SK-N-SH (cell line): Measurements from ENCODE around the gene RAB5B. TPM values are rescaled to one million over a fixed set of nuclear protein-coding genes. Genes with fewer than 3 reads are reported as not detected.

ENCODE experiments used
- CTCF ChIA-PET: fragments of 300-600, 350-600 bp; formaldehyde crosslinking; extraction: SDS; loops from one replicate; lab custom pipeline; 2021; lab: Yijun Ruan, JAX
- POLR2A ChIA-PET: fragments of 350-600 bp; sonication (Branson Sonifier 250); formaldehyde crosslinking; extraction: SDS; loops from one replicate; lab custom pipeline; 2020; ENCODE audit warnings: antibody characterized with exemption, inconsistent platforms; lab: Yijun Ruan, JAX
- DNase-seq: peaks from one replicate; pipeline ENCODE4 v3.0.0; 2012
- H2AFZ ChIP-seq: fragments of 200-600 bp; sonication (generic); 2 replicates; pipeline ENCODE4 v1.8.1; 2016; ENCODE audit warnings: antibody characterized with exemption, mild to moderate bottlenecking, low read depth
- H3F3A ChIP-seq: fragments of 200-600 bp; sonication (generic); replicated peaks from 2 replicates; pipeline ENCODE3; 2016; ENCODE audit warnings: antibody characterized with exemption, mild to moderate bottlenecking; ENCODE audit not compliant: insufficient read depth
- H3K27ac ChIP-seq, 2 experiments: fragments of 200-500 bp in 1 of 2; fragments of 200-600 bp in 1 of 2; sonication (Bioruptor generic) in 1 of 2; sonication (generic), shearing (Covaris generic) in 1 of 2; 2 replicates each; pipeline versions ENCODE4 v1.5.1 to v1.6.1; 2014 to 2016; ENCODE audit warnings: low read depth in 2 of 2, inconsistent platforms in 1 of 2, low read length in 1 of 2, mild to moderate bottlenecking in 1 of 2, mixed read lengths in 1 of 2
- H3K27me3 ChIP-seq: fragments of 200-600 bp; sonication (generic), shearing (Covaris generic); 2 replicates; pipeline ENCODE4 v1.6.1; 2016; ENCODE audit warnings: mixed run types; ENCODE audit not compliant: insufficient read depth
- H3K36me3 ChIP-seq, 2 experiments: fragments of 200-500 bp in 1 of 2; fragments of 200-600 bp in 1 of 2; sonication (Bioruptor generic) in 1 of 2; sonication (generic) in 1 of 2; replicated peaks in 1 of 2; 2 replicates each; pipeline versions ENCODE3 to v1.5.1; 2014 to 2016; ENCODE audit warnings: low read length in 1 of 2, mild to moderate bottlenecking in 1 of 2; ENCODE audit not compliant: insufficient read depth in 2 of 2, control insufficient read depth in 1 of 2
- H3K4me1 ChIP-seq, 2 experiments: fragments of 200-500 bp in 1 of 2; fragments of 200-600 bp in 1 of 2; sonication (Bioruptor generic) in 1 of 2; sonication (generic), shearing (Covaris generic) in 1 of 2; 2 replicates each; pipeline versions ENCODE4 v1.5.1 to v1.6.1; 2014 to 2016; ENCODE audit warnings: low read depth in 1 of 2, low read length in 1 of 2, mixed run types in 1 of 2; ENCODE audit not compliant: insufficient read depth in 2 of 2, control insufficient read depth in 1 of 2
- H3K4me2 ChIP-seq: fragments of 200-600 bp; sonication (generic), shearing (Covaris generic); 2 replicates; pipeline ENCODE4 v1.6.1; 2017; ENCODE audit warnings: mixed run types
- H3K4me3 ChIP-seq, 2 experiments: fragments of 200-500 bp in 1 of 2; fragments of 200-600 bp in 1 of 2; sonication (Bioruptor generic) in 1 of 2; sonication (generic), shearing (Covaris generic) in 1 of 2; 2 replicates each; pipeline versions ENCODE4 v1.5.1 to v1.8.1; 2014 to 2016; ENCODE audit warnings: low read depth in 2 of 2, inconsistent platforms in 1 of 2, low read length in 1 of 2, mild to moderate bottlenecking in 1 of 2, mixed read lengths in 1 of 2, moderate library complexity in 1 of 2
- H3K79me2 ChIP-seq: fragments of 200-600 bp; sonication (generic); 2 replicates; pipeline ENCODE4 v1.8.1; 2017; ENCODE audit warnings: mild to moderate bottlenecking; ENCODE audit not compliant: insufficient read depth
- H3K9ac ChIP-seq: fragments of 200-600 bp; sonication (generic); 2 replicates; pipeline ENCODE4 v1.6.1; 2017; ENCODE audit warnings: mixed run types
- H3K9me2 ChIP-seq: fragments of 200-600 bp; sonication (generic); 2 replicates; pipeline ENCODE4 v1.6.1; 2017; ENCODE audit warnings: mixed run types
- H3K9me3 ChIP-seq: fragments of 200-600 bp; sonication (generic); 2 replicates; pipeline ENCODE4 v1.6.1; 2017; ENCODE audit warnings: mixed run types, mild to moderate bottlenecking, moderate library complexity
- H4K20me1 ChIP-seq: fragments of 200-600 bp; sonication (generic); 2 replicates; pipeline ENCODE4 v1.6.1; 2017; ENCODE audit warnings: mild to moderate bottlenecking, mixed run types; ENCODE audit not compliant: insufficient read depth
- CHD2 ChIP-seq: fragments of 150-350 bp; IDR thresholded peaks from 2 replicates; pipeline ENCODE4 v1.6.1; 2018; ENCODE audit warnings: low read length; ENCODE audit not compliant: partially characterized antibody
- ELF1 ChIP-seq: IDR thresholded peaks from 2 replicates; pipeline ENCODE4 v1.4.0; 2012
- FOXJ3 ChIP-seq: sonication (generic); formaldehyde crosslinking; IDR thresholded peaks from 2 replicates; pipeline ENCODE4 v1.5.1; 2020; ENCODE audit warnings: mild to moderate bottlenecking, missing genetic modification reagents
- FOXM1 ChIP-seq: IDR thresholded peaks from 2 replicates; pipeline ENCODE4 v1.4.0; 2012; ENCODE audit warnings: low read depth, mild to moderate bottlenecking
- GATA2 ChIP-seq: sonication (generic); formaldehyde crosslinking; IDR thresholded peaks from 2 replicates; pipeline ENCODE4 v1.5.0; 2020; ENCODE audit warnings: mild to moderate bottlenecking, missing genetic modification reagents
- JUND ChIP-seq: IDR thresholded peaks from 2 replicates; pipeline ENCODE4 v1.4.0; 2012
- MXI1 ChIP-seq: IDR thresholded peaks from 2 replicates; pipeline ENCODE4 v1.6.1; 2012; ENCODE audit warnings: mild to moderate bottlenecking, low read depth, low read length, improper control_type of control experiment
- NFIC ChIP-seq: IDR thresholded peaks from 2 replicates; pipeline ENCODE4 v1.4.0; 2012; ENCODE audit warnings: borderline replicate concordance
- NRF1 ChIP-seq: IDR thresholded peaks from 2 replicates; pipeline ENCODE4 v1.6.1; 2012; ENCODE audit warnings: low read depth, mild to moderate bottlenecking, low read length
- RFX5 ChIP-seq: IDR thresholded peaks from 2 replicates; pipeline ENCODE4 v1.6.1; 2012; ENCODE audit warnings: mild to moderate bottlenecking, improper control_type of control experiment, low read length
- RXRA ChIP-seq: IDR thresholded peaks from 2 replicates; pipeline ENCODE4 v1.4.0; 2012; ENCODE audit warnings: low read depth, mild to moderate bottlenecking, borderline replicate concordance
- SIN3A ChIP-seq: IDR thresholded peaks from 2 replicates; pipeline ENCODE4 v1.6.1; 2012; ENCODE audit warnings: low read depth, mild to moderate bottlenecking, low read length, moderate library complexity, borderline replicate concordance
- TAF1 ChIP-seq: IDR thresholded peaks from 2 replicates; pipeline ENCODE4 v1.6.1; 2012; ENCODE audit warnings: low read depth, mild to moderate bottlenecking, low read length, moderate library complexity, borderline replicate concordance
- TCF12 ChIP-seq: IDR thresholded peaks from 2 replicates; pipeline ENCODE4 v1.4.0; 2012
- WGBS: methylation state at CpG from one replicate; pipeline ENCODE4 v1.1.6; 2017; ENCODE audit warnings: low lambda C conversion rate; 5-methylcytosine and 5-hydroxymethylcytosine counted together
- polyA plus RNA-seq, 3 experiments: library from polyadenylated mRNA; depleted of rRNA; stranded (reverse); fragments of >200 nt; gene quantifications; 2 replicates each; pipeline ENCODE4 v1.2.3, GENCODE V29; 2012
- TF ChIP-seq, protein P1 (sequence below): fragments of 150-350 bp; IDR thresholded peaks from 2 replicates; pipeline ENCODE4 v1.6.1; 2017; ENCODE audit warnings: antibody characterized with exemption, low read length, low read depth, borderline replicate concordance
- TF ChIP-seq, protein P2 (sequence below): IDR thresholded peaks from 2 replicates; pipeline ENCODE4 v1.4.0; 2012; ENCODE audit warnings: low read depth
- TF ChIP-seq, protein P3 (sequence below): fragments of 150-350 bp; IDR thresholded peaks from 2 replicates; pipeline ENCODE4 v1.6.1; 2016; ENCODE audit warnings: mild to moderate bottlenecking, low read depth, low read length
- TF ChIP-seq, protein P4 (sequence below): fragments of 200-600 bp; sonication (generic); IDR thresholded peaks from 2 replicates; pipeline ENCODE4 v1.6.1; 2017; ENCODE audit warnings: antibody characterized with exemption, mild to moderate bottlenecking, moderate library complexity

Gene RAB5B
- polyA plus RNA-seq, 1 of the 3 experiments (the other 2 are of a cell fraction), result 54.0 TPM

DNA sequence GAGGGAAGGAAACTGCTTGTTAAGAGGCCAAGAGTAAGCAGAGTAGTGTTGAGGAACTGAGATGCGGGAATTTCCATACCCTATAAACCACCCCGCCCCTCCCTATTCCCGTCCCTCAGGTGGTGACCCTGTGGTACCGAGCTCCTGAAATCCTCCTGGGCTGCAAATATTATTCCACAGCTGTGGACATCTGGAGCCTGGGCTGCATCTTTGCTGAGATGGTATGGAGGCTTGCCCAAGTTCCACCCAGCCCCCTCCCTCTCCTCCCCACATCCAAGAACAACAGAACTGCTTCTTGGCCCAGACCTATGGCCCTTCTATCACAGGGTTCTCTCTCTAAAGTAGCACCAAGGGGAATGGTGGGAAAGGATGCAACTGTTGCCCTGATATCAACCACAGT lies 4.5 kb upstream of the RAB5B start:
- POLR2A ChIA-PET, result no interaction called here
- no peak for DNase-seq
- WGBS, result 91% methylated on average over 4 of the region's 4 CpGs

DNA sequence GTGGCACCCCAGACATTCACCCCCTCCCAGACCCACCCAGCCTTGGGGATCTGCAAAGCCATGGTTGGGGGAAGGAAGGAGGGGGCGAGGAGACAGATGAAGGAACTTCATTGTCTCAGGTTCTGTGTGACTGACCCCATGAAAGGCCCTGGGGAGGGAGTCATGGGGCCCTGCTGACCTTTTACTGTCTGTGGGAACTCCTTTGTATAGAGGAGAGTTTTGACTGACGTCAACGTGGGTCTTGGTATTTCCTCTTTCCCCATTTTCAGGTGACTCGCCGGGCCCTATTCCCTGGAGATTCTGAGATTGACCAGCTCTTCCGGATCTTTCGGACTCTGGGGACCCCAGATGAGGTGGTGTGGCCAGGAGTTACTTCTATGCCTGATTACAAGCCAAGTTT lies 3.1 kb upstream of the RAB5B start:
- H4K20me1 ChIP-seq, result no peaks in the 10 kb centered on the region
- H3K9me3 ChIP-seq, result no peaks in the 10 kb centered on the region
- H3K9me2 ChIP-seq, result no peaks in the 10 kb centered on the region
- DNase-seq, result no peak
- WGBS, result 94% methylated on average over 7 of the region's 7 CpGs
- H3K4me3 ChIP-seq, result no peak overlapping the region
- no peak overlapping the region for H2AFZ ChIP-seq
- H3K4me1 ChIP-seq, result peaks cover 21 to 23% of the 10 kb centered on the region in 2 experiments; a peak in 3 of 4 replicates
- H3K4me2 ChIP-seq, result no peak overlapping the region
- H3K36me3 ChIP-seq, result peaks cover 8 to 12% of the 10 kb centered on the region in 2 experiments
- CTCF ChIA-PET, result interaction anchor here (1.1 kb wide), 1 partner anchor 42 kb away, joined by 3 read pairs; no protein-coding TSS in a partner anchor
- peaks cover 45% of the 10 kb centered on the region for H3K79me2 ChIP-seq
- POLR2A ChIA-PET, result interaction anchor here (0.6 kb wide), 1 partner anchor 1271 kb away, joined by 3 read pairs; no protein-coding TSS in a partner anchor
- peaks cover 22% of the 10 kb centered on the region for H3F3A ChIP-seq
- no peak for TF ChIP-seq ELF1
- H3K27me3 ChIP-seq, result no peaks in the 10 kb centered on the region
- H3K27ac ChIP-seq, result no peak overlapping the region
- H3K9ac ChIP-seq, result no peak overlapping the region

More for the DNA sequence above, 4.5 kb upstream of the RAB5B start:
- TF ChIP-seq NFIC, result no peak
- TF ChIP-seq, protein P1, sequence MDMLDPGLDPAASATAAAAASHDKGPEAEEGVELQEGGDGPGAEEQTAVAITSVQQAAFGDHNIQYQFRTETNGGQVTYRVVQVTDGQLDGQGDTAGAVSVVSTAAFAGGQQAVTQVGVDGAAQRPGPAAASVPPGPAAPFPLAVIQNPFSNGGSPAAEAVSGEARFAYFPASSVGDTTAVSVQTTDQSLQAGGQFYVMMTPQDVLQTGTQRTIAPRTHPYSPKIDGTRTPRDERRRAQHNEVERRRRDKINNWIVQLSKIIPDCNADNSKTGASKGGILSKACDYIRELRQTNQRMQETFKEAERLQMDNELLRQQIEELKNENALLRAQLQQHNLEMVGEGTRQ, result no peak
- TF ChIP-seq RXRA, result no peak
- no peak for TF ChIP-seq ELF1
- TF ChIP-seq FOXM1, result no peak
- TF ChIP-seq, protein P2, sequence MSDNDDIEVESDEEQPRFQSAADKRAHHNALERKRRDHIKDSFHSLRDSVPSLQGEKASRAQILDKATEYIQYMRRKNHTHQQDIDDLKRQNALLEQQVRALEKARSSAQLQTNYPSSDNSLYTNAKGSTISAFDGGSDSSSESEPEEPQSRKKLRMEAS, result no peak
- TF ChIP-seq TCF12, result no peak
- TF ChIP-seq, protein P3, sequence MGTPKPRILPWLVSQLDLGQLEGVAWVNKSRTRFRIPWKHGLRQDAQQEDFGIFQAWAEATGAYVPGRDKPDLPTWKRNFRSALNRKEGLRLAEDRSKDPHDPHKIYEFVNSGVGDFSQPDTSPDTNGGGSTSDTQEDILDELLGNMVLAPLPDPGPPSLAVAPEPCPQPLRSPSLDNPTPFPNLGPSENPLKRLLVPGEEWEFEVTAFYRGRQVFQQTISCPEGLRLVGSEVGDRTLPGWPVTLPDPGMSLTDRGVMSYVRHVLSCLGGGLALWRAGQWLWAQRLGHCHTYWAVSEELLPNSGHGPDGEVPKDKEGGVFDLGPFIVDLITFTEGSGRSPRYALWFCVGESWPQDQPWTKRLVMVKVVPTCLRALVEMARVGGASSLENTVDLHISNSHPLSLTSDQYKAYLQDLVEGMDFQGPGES, result no peak
- Histone ChIP-seq H3K4me3 (no peak overlapping the region), H2AFZ (no peak overlapping the region), H3K79me2 (peaks cover 31% of the 10 kb centered on the region), H4K20me1 (no peaks in the 10 kb centered on the region), H3K9ac (no peak overlapping the region), H3K27me3 (no peaks in the 10 kb centered on the region), H3K9me2 (no peaks in the 10 kb centered on the region), H3K36me3 (peaks cover 8 to 12% of the 10 kb centered on the region in 2 experiments), H3K4me1 (peaks cover 21 to 24% of the 10 kb centered on the region in 2 experiments; a peak in 3 of 4 replicates), H3K4me2 (no peak overlapping the region), H3F3A (peaks cover 23% of the 10 kb centered on the region), H3K27ac (no peak overlapping the region), H3K9me3 (no peaks in the 10 kb centered on the region)
- CTCF ChIA-PET, result interaction anchor here (1.9 kb wide), 1 partner anchor 30 kb away, joined by 12 read pairs; no protein-coding TSS in a partner anchor

DNA sequence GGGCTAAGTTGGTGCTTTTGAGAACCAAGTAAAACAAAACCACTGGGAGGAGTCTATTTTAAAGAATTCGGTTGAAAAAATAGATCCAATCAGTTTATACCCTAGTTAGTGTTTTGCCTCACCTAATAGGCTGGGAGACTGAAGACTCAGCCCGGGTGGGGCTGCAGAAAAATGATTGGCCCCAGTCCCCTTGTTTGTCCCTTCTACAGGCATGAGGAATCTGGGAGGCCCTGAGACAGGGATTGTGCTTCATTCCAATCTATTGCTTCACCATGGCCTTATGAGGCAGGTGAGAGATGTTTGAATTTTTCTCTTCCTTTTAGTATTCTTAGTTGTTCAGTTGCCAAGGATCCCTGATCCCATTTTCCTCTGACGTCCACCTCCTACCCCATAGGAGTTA lies 1.8 kb upstream of the RAB5B start:
- TF ChIP-seq GATA2 (CRISPR knock-in tag) (no peak), SIN3A (no peak), RFX5 (no peak), FOXJ3 (CRISPR knock-in tag) (no peak), JUND (no peak), MXI1 (no peak), NRF1 (no peak), TAF1 (no peak), CHD2 (no peak)
- TF ChIP-seq, protein P2, result no peak
- TF ChIP-seq, protein P4, sequence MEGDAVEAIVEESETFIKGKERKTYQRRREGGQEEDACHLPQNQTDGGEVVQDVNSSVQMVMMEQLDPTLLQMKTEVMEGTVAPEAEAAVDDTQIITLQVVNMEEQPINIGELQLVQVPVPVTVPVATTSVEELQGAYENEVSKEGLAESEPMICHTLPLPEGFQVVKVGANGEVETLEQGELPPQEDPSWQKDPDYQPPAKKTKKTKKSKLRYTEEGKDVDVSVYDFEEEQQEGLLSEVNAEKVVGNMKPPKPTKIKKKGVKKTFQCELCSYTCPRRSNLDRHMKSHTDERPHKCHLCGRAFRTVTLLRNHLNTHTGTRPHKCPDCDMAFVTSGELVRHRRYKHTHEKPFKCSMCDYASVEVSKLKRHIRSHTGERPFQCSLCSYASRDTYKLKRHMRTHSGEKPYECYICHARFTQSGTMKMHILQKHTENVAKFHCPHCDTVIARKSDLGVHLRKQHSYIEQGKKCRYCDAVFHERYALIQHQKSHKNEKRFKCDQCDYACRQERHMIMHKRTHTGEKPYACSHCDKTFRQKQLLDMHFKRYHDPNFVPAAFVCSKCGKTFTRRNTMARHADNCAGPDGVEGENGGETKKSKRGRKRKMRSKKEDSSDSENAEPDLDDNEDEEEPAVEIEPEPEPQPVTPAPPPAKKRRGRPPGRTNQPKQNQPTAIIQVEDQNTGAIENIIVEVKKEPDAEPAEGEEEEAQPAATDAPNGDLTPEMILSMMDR, result no peak
- Histone ChIP-seq H3K27me3 (no peaks in the 10 kb centered on the region), H3K9me2 (no peaks in the 10 kb centered on the region), H3K9me3 (no peaks in the 10 kb centered on the region), H3K9ac (peak overlapping the region; percentile 28; the same call in 1 of the 2 replicates), H3K79me2 (peaks cover 54% of the 10 kb centered on the region), H3K4me2 (no peak overlapping the region; the same call in 1 of the 2 replicates), H4K20me1 (no peaks in the 10 kb centered on the region), H3F3A (peaks cover 18% of the 10 kb centered on the region), H3K36me3 (peaks cover 10 to 18% of the 10 kb centered on the region in 2 experiments), H3K4me3 (no peak overlapping the region), H3K4me1 (peaks cover 17% of the 10 kb centered on the region in 2 experiments; a peak in 3 of 4 replicates), H2AFZ (peak overlapping the region; percentile 36; the same call in 1 of the 2 replicates), H3K27ac (peak overlapping the region in 1 of 2 experiments; percentile 94; a peak in 2 of 4 replicates)
- CTCF ChIA-PET, result no interaction called here
- no peak for DNase-seq
- WGBS, result 73% methylated on average over 3 of the region's 3 CpGs
- POLR2A ChIA-PET, result no interaction called here
